ENCODE results near the gene ARHGAP19.

The ARHGAP19 gene

DNA sequence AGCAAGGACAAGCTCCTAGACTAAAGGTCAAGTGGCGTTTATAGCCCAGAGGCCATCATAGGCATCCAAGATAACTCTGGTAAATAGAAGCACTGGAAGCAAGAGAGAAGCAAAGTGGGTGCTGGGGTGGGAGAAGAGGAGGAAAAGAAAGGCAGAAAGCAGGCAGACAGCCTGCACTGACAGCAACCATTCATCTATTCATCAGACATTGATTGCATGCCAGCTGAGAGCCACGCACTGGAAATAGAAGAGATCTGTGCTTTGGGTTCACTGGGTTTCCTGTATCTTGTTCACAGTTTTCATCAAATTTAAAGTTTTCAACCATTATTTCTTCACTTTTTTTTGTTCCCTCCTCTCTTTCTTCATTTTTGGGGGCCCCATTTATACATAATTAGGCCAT, 102.0 kb downstream of the ARHGAP19 start:
- DNase-seq: no peak

GRCh38 chr10:97188261-97188711, 104.2 kb downstream of the ARHGAP19 start:
- DNase-seq: no peak

GRCh38 chr10:97186911-97187310, 105.5 kb downstream of the ARHGAP19 start:
- no peak for DNase-seq

- DNase-seq: no peak
Observed at GRCh38 chr10:97185326-97186058, 106.9 kb downstream of the ARHGAP19 start, which contains the start of gene SLIT1. SLIT1 (minus strand) TSS chr10:97185959; CDS start chr10:97185674, 285 bp downstream.

DNA sequence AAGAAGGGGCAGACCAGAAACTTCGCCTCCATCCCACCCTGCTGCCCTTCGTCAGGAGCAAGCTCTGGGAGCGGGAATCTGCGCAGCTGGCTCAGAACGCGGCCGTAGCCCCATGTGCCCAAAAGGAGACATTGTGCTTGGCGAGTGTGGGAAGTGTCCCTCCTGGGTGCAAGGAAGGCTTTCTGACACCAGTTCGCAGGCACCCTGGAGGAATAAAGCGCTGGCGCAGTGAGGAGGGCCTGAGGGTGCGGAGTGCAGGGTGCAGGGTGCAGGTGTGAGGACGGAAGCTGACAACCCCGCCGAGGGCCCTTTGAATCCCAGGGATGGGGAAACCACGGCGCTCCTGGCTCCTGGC, 107.5 kb downstream of the ARHGAP19 start:
- DNase-seq: no peak

DNA sequence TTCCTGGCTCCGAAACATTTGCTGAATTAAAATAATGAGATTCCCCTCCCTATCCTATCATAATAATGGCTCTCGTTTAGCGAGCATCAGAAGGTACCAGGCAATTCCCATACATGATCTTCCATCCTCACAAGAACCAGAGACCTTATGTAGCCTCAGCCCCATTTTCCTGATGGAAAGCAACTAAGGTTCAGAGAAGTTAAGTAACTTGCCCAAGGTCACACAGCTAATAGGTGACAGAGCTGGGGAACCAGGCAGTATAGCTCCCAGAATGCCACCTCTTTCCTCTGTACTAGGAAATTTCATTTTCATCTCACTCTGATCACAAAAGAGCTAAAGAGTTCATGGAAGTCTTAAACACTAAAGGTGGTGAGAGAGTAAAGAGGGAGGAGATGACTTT, 109.1 kb downstream of the ARHGAP19 start:
- no peak for DNase-seq

DNA sequence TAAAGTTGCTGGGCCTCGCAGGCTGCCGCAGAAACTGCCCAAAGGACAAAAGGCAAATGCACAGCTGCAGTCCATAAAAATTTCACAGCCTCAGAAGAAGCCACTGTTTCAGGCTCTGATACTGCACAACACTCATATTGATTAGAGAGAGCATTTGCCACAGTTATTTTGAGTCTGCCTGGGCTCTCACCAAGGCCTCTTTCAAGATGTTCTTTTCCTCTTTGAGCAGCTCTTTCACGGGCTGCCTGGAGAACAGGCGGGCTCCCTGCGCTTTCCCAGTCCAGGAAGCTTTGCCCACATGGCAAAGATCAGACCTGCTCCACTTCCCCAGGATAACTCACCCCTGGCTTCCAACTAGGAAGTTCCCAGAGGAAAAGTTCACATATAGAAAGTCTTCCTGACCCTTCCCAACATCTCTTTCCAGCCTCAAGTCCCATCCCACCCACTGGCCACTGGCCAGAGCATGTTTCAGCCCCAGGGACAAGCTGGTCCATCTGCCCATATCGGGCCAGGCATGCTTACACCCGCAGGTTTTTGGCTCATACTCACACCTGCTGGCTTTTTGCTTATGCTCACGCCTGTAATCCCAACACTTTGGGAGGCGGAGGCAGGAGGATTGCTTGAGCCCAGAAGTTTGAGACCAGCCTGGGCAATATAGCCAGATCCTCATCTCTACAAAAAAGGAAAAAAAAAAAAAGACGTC, 110.0 kb downstream of the ARHGAP19 start:
- DNase-seq: no peak

GRCh38 chr10:97180986-97181385, 111.5 kb downstream of the ARHGAP19 start:
- no peak for DNase-seq

- no peak for DNase-seq
Observed at GRCh38 chr10:97180363-97180755, 112.1 kb downstream of the ARHGAP19 start.

DNA sequence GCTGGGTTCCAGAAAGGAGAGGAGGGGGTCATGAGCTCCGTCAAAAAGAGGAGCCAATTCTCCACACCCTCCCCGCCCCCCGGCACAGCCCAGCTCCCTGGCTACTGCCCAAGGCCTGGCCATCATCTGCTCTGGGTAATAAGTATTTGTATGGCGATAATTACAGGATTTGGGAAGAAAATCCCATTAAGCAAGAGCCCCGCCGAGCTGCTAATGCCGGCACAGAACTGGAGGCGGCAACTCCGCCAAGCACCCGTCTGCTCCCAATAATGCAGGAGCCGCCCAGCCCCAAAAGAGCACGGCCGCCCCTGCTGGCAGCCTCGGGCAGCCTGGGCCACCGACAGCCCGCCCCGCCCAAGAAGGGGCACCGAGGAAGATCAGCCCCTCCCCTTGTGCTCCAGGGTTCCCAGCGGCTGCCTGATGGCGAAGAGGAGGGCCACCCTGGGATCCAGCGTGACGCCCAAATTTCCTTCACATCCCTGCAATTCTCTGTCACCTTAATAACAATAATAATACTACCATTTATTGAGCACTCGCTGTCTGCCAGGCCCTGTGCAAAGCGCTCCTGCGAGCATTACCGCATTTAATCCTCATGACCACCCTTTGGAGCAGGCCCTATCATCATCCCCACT, 112.6 kb downstream of the ARHGAP19 start:
- DNase-seq: no peak

DNA sequence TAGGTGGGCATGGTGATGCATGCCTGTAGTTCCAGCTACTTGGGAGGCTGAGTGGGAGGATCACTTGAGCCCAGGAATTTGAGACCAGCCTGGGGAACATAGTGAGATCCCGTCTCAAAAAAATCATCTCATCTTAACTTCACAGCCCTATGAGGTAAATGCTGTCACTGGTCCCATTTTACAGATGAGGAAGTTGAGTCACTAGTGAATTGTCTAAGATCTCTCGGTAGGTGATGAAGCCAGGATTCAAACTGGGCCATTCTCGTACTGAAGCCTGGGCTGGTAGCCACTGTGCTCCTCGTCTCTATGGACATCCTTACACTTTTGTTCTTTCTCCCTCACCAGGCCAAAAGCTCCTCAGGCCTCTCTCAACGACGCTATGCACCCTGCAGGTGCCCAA, 113.1 kb downstream of the ARHGAP19 start:
- no peak for DNase-seq

GRCh38 chr10:97178074-97178473, 114.4 kb downstream of the ARHGAP19 start:
- no peak for DNase-seq

DNA sequence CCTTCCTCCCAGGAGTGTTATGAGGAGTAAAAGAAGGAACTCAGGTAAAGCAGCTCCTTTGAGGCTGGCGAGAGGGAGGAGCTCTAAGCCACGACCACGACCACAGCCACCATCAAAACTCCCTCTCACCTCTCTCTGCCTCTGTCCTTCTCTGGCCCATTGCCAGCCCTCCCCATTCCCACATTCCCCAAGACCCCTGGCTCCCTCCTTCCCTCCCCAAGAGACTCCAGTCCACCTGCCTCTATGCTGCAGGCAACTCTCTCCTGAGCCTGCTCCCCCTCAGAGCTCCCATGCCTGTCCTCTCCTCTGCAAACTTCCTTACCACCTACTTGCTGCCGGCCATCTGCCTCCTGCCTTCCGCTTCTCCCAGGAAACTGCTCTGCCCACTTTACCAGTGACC, 116.2 kb downstream of the ARHGAP19 start:
- no peak for DNase-seq

DNA sequence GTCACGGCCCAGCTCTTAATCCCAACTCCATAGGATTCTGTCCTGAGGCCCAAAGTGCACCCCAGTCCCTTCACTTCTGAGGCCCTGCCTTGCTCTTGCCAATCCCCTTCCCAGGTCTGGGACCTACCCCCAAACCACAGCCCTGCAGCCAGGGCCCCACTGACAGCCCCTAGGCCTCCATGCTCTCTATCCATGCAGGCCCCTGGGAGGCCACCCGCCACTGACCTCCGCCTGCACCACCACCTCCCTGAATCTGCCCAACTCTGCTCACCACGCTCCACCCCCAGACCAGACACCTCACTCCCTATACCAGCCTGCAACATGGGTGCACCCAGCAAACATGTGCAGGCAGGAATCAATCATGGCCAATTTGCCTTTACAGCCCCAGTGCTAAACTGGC, 116.9 kb downstream of the ARHGAP19 start:
- no peak for DNase-seq

GRCh38 chr10:97174941-97175340, 117.5 kb downstream of the ARHGAP19 start:
- no peak for DNase-seq

DNA sequence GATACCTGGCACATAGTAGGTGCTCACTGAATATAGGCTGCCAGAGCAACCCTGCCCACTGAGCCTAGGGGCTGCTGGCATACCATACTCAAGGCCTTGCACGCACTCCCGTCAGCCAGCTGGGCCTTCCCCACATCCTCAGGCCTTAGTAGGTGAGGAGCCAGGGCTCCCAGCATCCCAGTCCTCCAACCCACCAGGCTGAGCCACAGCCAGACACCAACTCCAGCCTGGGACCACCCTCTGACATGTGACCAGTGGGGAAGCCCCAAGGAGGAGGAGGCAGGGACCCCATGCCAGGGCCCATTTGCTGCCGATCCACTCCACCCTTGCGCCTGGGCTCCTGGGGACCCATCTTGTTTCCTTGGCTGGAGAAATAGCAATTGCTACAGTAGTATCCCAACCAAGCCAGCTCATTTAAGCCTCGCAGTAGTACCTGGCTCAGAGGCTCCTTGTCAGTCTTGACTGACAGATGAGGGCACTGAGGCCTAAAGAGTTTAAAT, 118.1 kb downstream of the ARHGAP19 start:
- DNase-seq: no peak

GRCh38 chr10:97173036-97173435, 119.4 kb downstream of the ARHGAP19 start:
- no peak for DNase-seq

Data from stimulated activated CD4-positive, alpha-beta T cell treated with anti-CD3 and anti-CD28 coated beads, Interleukin-12 subunit alpha, Interleukin-12 subunit beta, amount 100 ng/mL, for 4 hours (primary cell).